ENCODE measurements around the gene ZNF697.

GRCh38 chr1:119680723-119681122 is 32.7 kb upstream of the ZNF697 start:
- no peak for TF ChIP-seq U2AF1 (optimal IDR thresholded peaks at IDR 0.05; ENCODE audit: low read depth, low read length)
- TF ChIP-seq ZBTB9 (CRISPR knock-in tag; IDR thresholded peaks at IDR 0.05): no peak
- TF ChIP-seq IRF9 (tag; IDR thresholded peaks at IDR 0.05): no peak
- no peak for TF ChIP-seq CEBPZ (IDR thresholded peaks at IDR 0.05; ENCODE audit: borderline replicate concordance, low read depth, low read length)
- TF ChIP-seq TCF3 (CRISPR knock-in tag; IDR thresholded peaks at IDR 0.05): no peak
